NB4 (cell line): ENCODE measurements around the gene AP2M1.

Experiments
- DNase-seq: peaks from one replicate; pipeline ENCODE4 v3.0.0; 2010; ENCODE audit warnings: low read depth
- H3K4me3 ChIP-seq: one replicate; pipeline ENCODE4 v1.5.1; 2011; ENCODE audit warnings: mild to moderate bottlenecking, low read depth, low read length, moderate library complexity
- CTCF ChIP-seq: IDR thresholded peaks from one replicate; pipeline ENCODE4 v1.5.1; 2012; ENCODE audit warnings: low read depth, low read length
- MAX ChIP-seq: IDR thresholded peaks from 2 replicates; pipeline ENCODE4 v1.6.1; 2011; ENCODE audit warnings: low read depth, low read length
- MYC ChIP-seq: IDR thresholded peaks from 2 replicates; pipeline ENCODE4 v1.6.1; 2011; ENCODE audit warnings: low read depth, low read length
- POLR2A ChIP-seq: IDR thresholded peaks from 2 replicates; pipeline ENCODE4 v1.6.1; 2011; ENCODE audit warnings: mild to moderate bottlenecking; ENCODE audit not compliant: insufficient read length; ENCODE audit errors: extremely low read depth

Gene AP2M1

GRCh38 chr3:184211718-184212117 is 37.1 kb downstream of the AP2M1 start:
- no peak for DNase-seq
- H3K4me3 ChIP-seq = no peak overlapping the region
- no peak for TF ChIP-seq POLR2A
- no peak for TF ChIP-seq MAX
- no peak for TF ChIP-seq MYC
- no peak for TF ChIP-seq CTCF

- TF ChIP-seq MAX (no peak), MYC (no peak), CTCF (no peak), POLR2A (no peak)
- H3K4me3 ChIP-seq = no peak overlapping the region
- DNase-seq = no peak
Measured at GRCh38 chr3:184218814-184219213, 44.2 kb downstream of the AP2M1 start.

- no peak for DNase-seq
- TF ChIP-seq CTCF (no peak), MYC (no peak), MAX (no peak), POLR2A (no peak)
- no peak overlapping the region for H3K4me3 ChIP-seq
Measured at GRCh38 chr3:184222521-184222920, 47.9 kb downstream of the AP2M1 start.

- TF ChIP-seq POLR2A = no peak
- TF ChIP-seq MAX = no peak
- TF ChIP-seq MYC = no peak
- TF ChIP-seq CTCF = no peak
- no peak overlapping the region for H3K4me3 ChIP-seq
- DNase-seq = no peak
Measured at GRCh38 chr3:184223946-184224345, 49.3 kb downstream of the AP2M1 start.

- TF ChIP-seq MAX (no peak), MYC (no peak), CTCF (peak; percentile 84), POLR2A (no peak)
- DNase-seq = peak; percentile 55
- no peak overlapping the region for H3K4me3 ChIP-seq
Measured at GRCh38 chr3:184227481-184227935, 52.9 kb downstream of the AP2M1 start.
